Neural progenitor cell (in vitro differentiated cells): Measurements from ENCODE around the gene MARK3. TPM values are rescaled to one million over a fixed set of nuclear protein-coding genes. Genes with fewer than 3 reads are reported as not detected.

Experiments used
- DNase-seq: peaks from one replicate; pipeline ENCODE4 v3.0.0-alpha.2; 2016; ENCODE audit warnings: low spot score
- H2AFZ ChIP-seq: fragments of 200-600 bp; sonication (generic); replicated peaks from 2 replicates; pipeline ENCODE4 v1.6.1; 2016; ENCODE audit warnings: antibody characterized with exemption
- H3F3A ChIP-seq: fragments of 200-600 bp; sonication (generic); 2 replicates; pipeline ENCODE4 v1.6.1; 2016; ENCODE audit warnings: antibody characterized with exemption, low read depth
- H3K27ac ChIP-seq: fragments of 200-600 bp; sonication (generic); 2 replicates; pipeline ENCODE4 v1.5.1; 2016; ENCODE audit warnings: mild to moderate bottlenecking
- H3K27me3 ChIP-seq: fragments of 200-600 bp; sonication (generic); 2 replicates; pipeline ENCODE4 v1.6.1; 2016; ENCODE audit warnings: mild to moderate bottlenecking, moderate library complexity
- H3K36me3 ChIP-seq: fragments of 200-600 bp; sonication (generic); 2 replicates; pipeline ENCODE4 v1.5.1; 2016
- H3K4me1 ChIP-seq: fragments of 200-600 bp; sonication (generic); 2 replicates; pipeline ENCODE4 v1.6.1; 2016; ENCODE audit warnings: mixed run types
- H3K4me2 ChIP-seq: fragments of 200-600 bp; sonication (generic); 2 replicates; pipeline ENCODE4 v1.6.1; 2016
- H3K4me3 ChIP-seq: fragments of 200-600 bp; sonication (generic); 2 replicates; pipeline ENCODE4 v1.5.1; 2016
- H3K79me2 ChIP-seq: fragments of 200-600 bp; sonication (generic); 2 replicates; pipeline ENCODE4 v1.6.1; 2016; ENCODE audit warnings: low read depth
- H3K9ac ChIP-seq: fragments of 200-600 bp; sonication (generic); 2 replicates; pipeline ENCODE4 v1.6.1; 2016
- H3K9me3 ChIP-seq: fragments of 200-600 bp; sonication (generic); 2 replicates; pipeline ENCODE4 v1.5.1; 2016; ENCODE audit warnings: low read depth
- H4K20me1 ChIP-seq: fragments of 200-600 bp; sonication (generic); 2 replicates; pipeline ENCODE4 v1.6.1; 2016; ENCODE audit warnings: low read depth
- H3K27ac Mint-ChIP-seq: 3 replicates; pipeline ENCODE4 v1.8.0; 2021; ENCODE audit warnings: mixed read lengths
- H3K27me3 Mint-ChIP-seq: 2 replicates; pipeline ENCODE4 v1.8.0; 2022; ENCODE audit warnings: low read depth, mild to moderate bottlenecking, inconsistent platforms, moderate library complexity, mixed read lengths; ENCODE audit not compliant: insufficient read depth
- H3K36me3 Mint-ChIP-seq: 3 replicates; pipeline ENCODE4 v1.8.0; 2021; ENCODE audit warnings: mixed read lengths
- H3K4me1 Mint-ChIP-seq: 3 replicates; pipeline ENCODE4 v1.8.0; 2021; ENCODE audit warnings: mixed read lengths
- H3K4me3 Mint-ChIP-seq: 3 replicates; pipeline ENCODE4 v1.8.0; 2021; ENCODE audit warnings: mild to moderate bottlenecking, moderate library complexity, mixed read lengths
- H3K9me3 Mint-ChIP-seq: 3 replicates; pipeline ENCODE4 v1.8.0; 2020; ENCODE audit warnings: mixed read lengths
- CTCF ChIP-seq: fragments of 200-600 bp; sonication (generic); IDR thresholded peaks from 2 replicates; pipeline ENCODE4 v1.5.1; 2017; ENCODE audit warnings: antibody characterized with exemption, mild to moderate bottlenecking
- EZH2 ChIP-seq: fragments of 200-600 bp; sonication (generic); IDR thresholded peaks from 2 replicates; pipeline ENCODE4 v1.6.1; 2017; ENCODE audit warnings: antibody characterized with exemption, mild to moderate bottlenecking, moderate library complexity
- EZH2phosphoT487 ChIP-seq: fragments of 200-600 bp; sonication (generic); IDR thresholded peaks from 2 replicates; pipeline ENCODE4 v1.6.1; 2017; ENCODE audit warnings: antibody characterized with exemption
- total RNA-seq: library from RNA; depleted of rRNA; stranded (reverse); fragments of >200 nt; gene quantifications from 2 replicates; pipeline ENCODE4 v1.2.3, GENCODE V29; 2015; ENCODE audit warnings: low replicate concordance

Gene MARK3
- total RNA-seq, 1 donor from 2014 or later: 80.7 TPM

- H3K4me1 Mint-ChIP-seq: peaks cover 51% of the 10 kb centered on the region
- peaks cover 23% of the 10 kb centered on the region for H3F3A ChIP-seq
- no peaks in the 10 kb centered on the region for H3K9me3 Mint-ChIP-seq
- no peaks in the 10 kb centered on the region for H3K36me3 Mint-ChIP-seq
- H3K27me3 Mint-ChIP-seq: peaks cover 11% of the 10 kb centered on the region
- no peak overlapping the region for H3K4me3 ChIP-seq
- H2AFZ ChIP-seq: no peak overlapping the region
- H3K9me3 ChIP-seq: no peaks in the 10 kb centered on the region
- H3K36me3 ChIP-seq: no peaks in the 10 kb centered on the region
- peaks cover 31% of the 10 kb centered on the region for H4K20me1 ChIP-seq
- no peak for DNase-seq
- no peak overlapping the region for H3K4me2 ChIP-seq
- H3K27me3 ChIP-seq: peaks cover 31% of the 10 kb centered on the region
- TF ChIP-seq EZH2 (no peak), CTCF (no peak), EZH2phosphoT487 (no peak)
- peaks cover 27% of the 10 kb centered on the region for H3K79me2 ChIP-seq
- H3K9ac ChIP-seq: no peak overlapping the region
- peaks cover 28% of the 10 kb centered on the region for H3K4me1 ChIP-seq
- no peak overlapping the region for H3K27ac ChIP-seq
- H3K4me3 Mint-ChIP-seq: no peak overlapping the region
- peak overlapping the region; percentile 50 for H3K27ac Mint-ChIP-seq
Measured at GRCh38 chr14:103526247-103526913, 141.2 kb downstream of the MARK3 start.

DNA sequence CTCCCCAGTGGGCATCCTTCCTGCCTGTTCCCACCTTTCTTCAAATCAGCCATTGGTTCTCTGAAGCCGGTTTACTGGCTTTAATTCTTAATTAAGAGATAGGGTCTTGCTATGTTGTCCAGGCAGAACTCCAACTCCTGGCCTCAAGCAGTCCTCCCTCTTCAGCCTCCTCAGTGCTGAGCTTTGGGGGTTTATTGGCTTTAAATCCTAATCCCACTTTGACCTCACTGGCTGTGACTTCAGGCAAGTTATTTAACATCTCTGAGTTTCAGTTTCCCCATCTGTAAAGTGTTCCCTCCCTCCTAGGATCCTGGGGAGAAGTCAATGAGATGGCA, 141.7 kb downstream of the MARK3 start:
- H3K36me3 ChIP-seq: no peaks in the 10 kb centered on the region
- H3K4me3 ChIP-seq: no peak overlapping the region
- H3K9ac ChIP-seq: no peak overlapping the region
- Mint-ChIP-seq H3K36me3 (no peaks in the 10 kb centered on the region), H3K27me3 (peaks cover 11% of the 10 kb centered on the region), H3K4me3 (peak overlapping the region; percentile 96), H3K9me3 (no peaks in the 10 kb centered on the region), H3K27ac (peak overlapping the region; percentile 69), H3K4me1 (peaks cover 51% of the 10 kb centered on the region)
- no peak overlapping the region for H2AFZ ChIP-seq
- peaks cover 22% of the 10 kb centered on the region for H3K79me2 ChIP-seq
- no peak overlapping the region for H3K27ac ChIP-seq
- peaks cover 31% of the 10 kb centered on the region for H4K20me1 ChIP-seq
- TF ChIP-seq EZH2 (no peak), CTCF (no peak), EZH2phosphoT487 (no peak)
- peaks cover 26% of the 10 kb centered on the region for H3K27me3 ChIP-seq
- DNase-seq: no peak
- H3K9me3 ChIP-seq: no peaks in the 10 kb centered on the region
- H3K4me1 ChIP-seq: peaks cover 28% of the 10 kb centered on the region
- no peak overlapping the region for H3K4me2 ChIP-seq
- peaks cover 18% of the 10 kb centered on the region for H3F3A ChIP-seq

GRCh38 chr14:103527408-103528145, 142.4 kb downstream of the MARK3 start:
- no peak overlapping the region for H3K9ac ChIP-seq

More at GRCh38 chr14:103527408-103528145, 142.4 kb downstream of the MARK3 start:
- Histone ChIP-seq H3K9me3 (no peaks in the 10 kb centered on the region), H3K36me3 (no peaks in the 10 kb centered on the region), H3K4me1 (peaks cover 28% of the 10 kb centered on the region), H3K4me2 (peak overlapping the region; percentile 93), H3K27ac (no peak overlapping the region), H3K79me2 (peaks cover 17% of the 10 kb centered on the region), H3K27me3 (peaks cover 22% of the 10 kb centered on the region), H3K4me3 (no peak overlapping the region), H2AFZ (no peak overlapping the region), H4K20me1 (peaks cover 28% of the 10 kb centered on the region), H3F3A (peaks cover 15% of the 10 kb centered on the region)
- no peak for TF ChIP-seq EZH2phosphoT487
- no peak for TF ChIP-seq CTCF
- TF ChIP-seq EZH2: no peak
- Mint-ChIP-seq H3K4me1 (peaks cover 51% of the 10 kb centered on the region), H3K27me3 (peaks cover 11% of the 10 kb centered on the region), H3K4me3 (peak overlapping the region; percentile 96), H3K36me3 (no peaks in the 10 kb centered on the region), H3K27ac (peak overlapping the region; percentile 69), H3K9me3 (no peaks in the 10 kb centered on the region)
- no peak for DNase-seq
